ENCODE results near the gene PDE7B.
"Not testable (repeated sequence)": the region's sequence is repeated elsewhere in the genome, so short reads cannot be mapped to it uniquely, and the experiment has no call there.

Gene PDE7B

GRCh38 chr6:135850882-135851281, 619 bp upstream of the PDE7B start:
- DNase-seq (ENCODE audit: low read depth): no peak

- DNase-seq (ENCODE audit: low read depth): no peak
Observed at GRCh38 chr6:135852746-135853145, 1.2 kb downstream of the PDE7B start.

GRCh38 chr6:135853227-135853626, 1.7 kb downstream of the PDE7B start:
- no peak for DNase-seq (ENCODE audit: low read depth)

DNA sequence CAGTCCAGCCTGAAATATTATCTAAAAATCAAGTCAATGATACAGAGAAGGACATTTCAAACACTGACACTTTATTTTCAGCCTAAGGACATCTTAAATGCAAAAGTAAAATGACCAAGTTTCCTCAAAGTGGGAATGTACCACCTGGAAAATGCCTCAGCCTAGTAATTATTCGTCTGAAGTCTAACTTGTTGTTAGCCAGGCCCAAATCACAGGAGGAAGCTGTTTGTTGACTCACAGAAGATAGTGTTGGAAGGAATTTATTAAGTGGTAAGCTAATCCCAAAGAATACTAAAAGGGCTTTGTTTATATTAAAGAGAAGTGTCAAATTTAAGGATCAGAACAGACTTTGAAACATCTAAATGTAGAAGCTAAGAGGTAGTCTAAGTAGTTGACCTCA, 2.5 kb downstream of the PDE7B start:
- DNase-seq (ENCODE audit: low read depth): no peak

DNA sequence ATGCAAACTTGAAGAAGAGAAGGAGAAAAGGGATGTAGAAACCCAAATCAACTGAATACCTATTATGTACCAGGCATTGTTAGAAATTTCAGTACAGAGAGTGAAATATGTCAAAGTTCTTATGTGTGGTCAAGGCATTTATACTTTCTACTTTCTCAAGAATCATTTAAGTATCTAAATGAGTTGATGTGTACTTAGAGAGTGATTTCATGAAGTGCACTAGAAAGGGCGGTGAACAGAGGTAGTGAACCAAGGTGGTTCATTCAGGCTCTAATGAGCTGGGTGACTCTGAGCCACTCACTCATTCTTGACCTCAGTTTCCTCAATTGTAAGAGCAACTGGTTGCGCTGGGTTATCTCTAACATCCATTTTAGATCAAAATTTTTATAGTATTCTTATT, 3.3 kb downstream of the PDE7B start:
- no peak for DNase-seq (ENCODE audit: low read depth)

GRCh38 chr6:135858931-135859330, 7.4 kb downstream of the PDE7B start:
- DNase-seq (ENCODE audit: low read depth): no peak

DNA sequence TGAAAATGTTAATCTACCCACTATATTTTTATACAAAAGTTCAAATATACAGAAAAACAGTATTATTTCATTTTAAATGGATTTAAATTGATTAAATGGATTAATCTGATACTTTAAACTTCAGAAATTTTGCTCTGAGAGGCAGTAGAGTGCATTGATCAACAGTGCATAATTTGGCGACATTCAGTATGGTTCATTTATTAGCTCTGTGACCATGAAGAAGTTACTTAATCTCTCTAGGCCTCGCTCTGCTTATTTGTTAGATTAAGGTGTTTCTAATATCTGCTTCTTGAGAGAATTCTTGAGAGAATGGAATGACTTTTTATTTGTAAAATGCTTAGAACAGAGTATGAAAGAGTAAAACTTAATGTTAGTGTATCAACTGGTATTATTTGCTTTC, 8.9 kb downstream of the PDE7B start:
- DNase-seq (ENCODE audit: low read depth): no peak

- DNase-seq (ENCODE audit: low read depth): no peak
Observed at GRCh38 chr6:135861189-135861588, 9.7 kb downstream of the PDE7B start.

DNA sequence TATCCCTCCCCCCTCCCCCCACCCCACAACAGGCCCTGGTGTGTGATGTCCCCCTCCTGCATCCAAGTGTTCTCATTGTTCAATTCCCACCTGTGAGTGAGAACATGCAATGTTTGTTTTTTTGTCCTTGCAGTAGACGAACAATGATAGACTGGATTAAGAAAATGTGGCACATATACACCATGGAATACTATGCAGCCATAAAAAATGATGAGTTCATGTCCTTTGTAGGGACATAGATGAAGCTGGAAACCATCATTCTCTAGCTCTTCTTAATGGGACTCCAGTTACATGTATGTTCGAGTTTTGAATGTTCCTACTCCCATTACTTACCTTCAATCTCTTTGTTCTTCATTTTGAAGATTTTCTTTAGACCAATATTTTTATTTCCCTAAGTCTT, 13.4 kb downstream of the PDE7B start:
- not testable (repeated sequence) for DNase-seq (ENCODE audit: low read depth)

DNA sequence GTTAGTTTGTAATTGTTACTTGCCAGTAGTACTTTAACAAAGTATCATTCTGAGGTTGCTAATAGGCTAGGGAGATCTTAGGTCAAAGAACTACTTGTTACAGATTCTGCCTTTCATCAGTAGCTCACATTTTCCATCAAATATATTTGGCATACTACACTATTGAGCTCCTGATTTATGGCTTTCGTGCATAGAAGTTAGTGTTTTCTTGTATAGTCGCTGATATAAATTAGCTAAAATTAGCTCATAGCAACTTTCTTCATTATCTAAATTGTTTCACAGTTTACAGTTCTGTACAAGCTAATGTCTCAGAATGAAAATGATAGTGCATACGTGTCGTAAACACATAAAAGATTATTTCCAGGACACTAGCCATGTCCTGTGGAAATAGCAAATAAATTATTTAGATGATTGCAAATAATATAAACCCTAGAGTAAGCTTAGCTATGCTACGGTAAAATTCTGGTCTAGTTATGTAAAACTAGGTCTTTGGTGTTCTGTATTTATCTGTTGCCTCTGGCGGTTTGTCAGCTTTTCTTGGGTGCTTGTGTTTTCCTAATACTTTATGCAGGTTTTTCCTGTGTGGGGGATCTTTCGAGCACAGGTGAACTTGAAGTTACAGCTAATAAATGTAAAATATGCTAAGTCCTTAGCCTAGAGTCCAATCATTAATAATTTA, 15.1 kb downstream of the PDE7B start:
- no peak for DNase-seq (ENCODE audit: low read depth)

DNA sequence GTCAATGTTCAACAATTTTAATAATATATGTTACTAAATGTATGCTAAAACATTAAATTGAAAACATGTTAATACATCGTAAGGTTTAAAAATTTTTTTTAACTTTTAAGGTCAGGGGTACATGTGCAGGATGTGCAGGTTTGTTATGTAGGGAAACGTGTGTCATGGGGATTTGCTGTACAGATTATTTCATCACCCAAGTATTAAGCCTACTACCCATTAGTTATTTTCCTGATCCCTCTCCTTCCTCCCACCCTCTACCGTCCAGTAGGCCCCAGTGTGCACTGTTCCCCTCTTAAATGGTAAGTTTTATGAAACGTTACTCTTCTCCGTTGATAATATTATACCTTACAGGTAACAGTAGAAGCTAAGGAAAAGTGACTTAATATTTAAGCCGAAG, 15.8 kb downstream of the PDE7B start:
- no peak for DNase-seq (ENCODE audit: low read depth)

GRCh38 chr6:135869857-135870256, 18.4 kb downstream of the PDE7B start:
- DNase-seq (ENCODE audit: low read depth): no peak

GRCh38 chr6:135870722-135871121, 19.2 kb downstream of the PDE7B start:
- peak; percentile 12 for DNase-seq (ENCODE audit: low read depth)

DNA sequence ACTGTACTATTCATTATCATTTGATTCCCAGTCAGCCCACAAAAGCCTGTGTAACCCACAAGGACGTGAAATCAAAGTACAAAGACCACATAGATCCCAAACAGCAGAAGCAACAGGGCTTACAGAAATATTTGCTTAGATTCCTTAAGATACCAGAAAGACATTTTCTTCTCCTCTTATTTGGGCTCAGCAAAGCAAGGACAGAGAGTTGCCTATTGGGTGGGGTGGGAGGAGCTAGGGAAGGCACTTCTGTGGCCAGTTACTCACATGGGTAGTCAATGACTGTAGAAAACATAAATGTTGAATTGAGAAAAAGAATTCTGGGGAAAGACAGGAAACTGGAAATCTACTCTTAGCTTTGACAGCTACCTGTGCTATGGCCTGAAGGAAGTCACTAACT, 19.8 kb downstream of the PDE7B start:
- no peak for DNase-seq (ENCODE audit: low read depth)

DNA sequence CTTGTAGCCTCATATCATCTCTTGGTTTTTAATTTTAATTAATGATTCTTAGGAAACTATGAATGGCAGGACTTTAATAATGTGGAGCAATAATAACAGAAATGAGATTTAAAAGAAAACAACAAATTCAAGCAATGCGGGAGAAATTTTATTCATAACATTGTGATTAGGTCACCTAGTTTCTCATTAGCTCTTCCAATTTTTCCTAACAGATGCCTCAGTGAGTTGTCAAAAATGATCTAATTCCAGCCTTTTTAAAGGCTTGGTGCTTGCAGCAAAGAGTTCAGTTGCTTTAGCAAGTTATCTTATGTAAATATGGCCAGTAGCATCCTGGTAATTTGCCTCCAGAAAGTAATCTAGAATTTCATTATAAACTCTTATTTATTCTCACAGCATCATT, 20.4 kb downstream of the PDE7B start:
- DNase-seq (ENCODE audit: low read depth): peak; percentile 36

GRCh38 chr6:135875446-135875845, 23.9 kb downstream of the PDE7B start:
- DNase-seq (ENCODE audit: low read depth): no peak

- DNase-seq (ENCODE audit: low read depth): no peak
Observed at GRCh38 chr6:135876058-135876457, 24.6 kb downstream of the PDE7B start.

- DNase-seq (ENCODE audit: low read depth): no peak
Observed at GRCh38 chr6:135877666-135878065, 26.2 kb downstream of the PDE7B start.

GRCh38 chr6:135880066-135880972, 28.8 kb downstream of the PDE7B start:
- DNase-seq (ENCODE audit: low read depth): peak; percentile 42

DNA sequence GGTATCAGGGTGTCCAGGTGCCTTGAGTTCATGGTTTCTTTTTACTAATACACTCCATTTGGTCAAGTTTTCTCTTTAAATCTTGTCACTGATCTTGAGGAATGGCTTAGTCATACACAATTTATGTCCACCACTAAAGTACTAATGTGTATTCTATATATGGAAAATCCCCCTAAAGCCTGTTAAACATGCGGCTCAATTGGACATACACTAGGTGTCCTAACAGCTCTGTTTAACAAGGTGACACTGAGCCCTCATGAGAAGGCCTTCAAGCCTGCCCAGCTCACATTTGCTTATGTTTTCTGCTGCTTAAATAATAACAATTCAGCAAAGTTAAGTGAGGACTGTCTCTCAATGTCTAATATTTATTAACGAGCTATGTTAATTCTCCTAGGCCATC, 31.5 kb downstream of the PDE7B start:
- DNase-seq (ENCODE audit: low read depth): no peak

DNA sequence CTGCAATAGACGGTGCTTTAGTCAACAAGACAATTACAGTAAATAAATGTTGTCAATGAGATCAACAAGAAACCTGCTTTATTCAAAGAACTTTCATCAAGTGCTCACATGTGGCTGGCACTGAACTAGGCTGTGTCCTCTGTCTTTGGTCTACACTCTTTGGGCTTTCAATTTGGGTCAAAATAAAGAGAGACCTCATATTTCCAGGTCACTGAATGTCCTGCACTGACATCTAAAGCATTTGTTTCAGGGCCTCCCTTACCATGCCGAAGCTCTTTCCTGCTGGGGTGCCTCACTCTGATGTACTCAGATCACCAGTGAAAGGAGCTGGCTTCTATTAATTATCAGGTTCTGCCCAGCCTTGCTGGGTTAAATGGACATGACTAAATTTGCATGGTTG, 32.0 kb downstream of the PDE7B start:
- DNase-seq (ENCODE audit: low read depth): no peak

DNA sequence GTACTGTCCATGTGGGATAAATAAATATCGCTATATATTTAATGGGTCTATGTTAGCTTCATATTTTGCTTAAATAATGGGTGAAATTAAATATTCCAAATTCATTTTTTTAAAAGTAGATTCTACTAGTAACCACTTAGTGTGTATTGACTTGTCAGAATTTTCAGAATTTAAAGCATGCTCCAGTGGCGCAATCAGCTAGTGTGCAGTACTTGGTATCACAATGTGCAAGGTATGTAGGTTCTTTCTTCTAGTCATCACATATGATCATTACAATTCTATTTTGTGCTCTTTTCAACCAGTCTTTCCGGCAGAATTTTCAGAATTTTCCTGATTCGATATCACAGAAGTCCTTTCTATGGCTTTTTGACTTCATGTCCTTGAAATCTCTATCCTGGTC, 32.6 kb downstream of the PDE7B start:
- DNase-seq (ENCODE audit: low read depth): no peak

DNA sequence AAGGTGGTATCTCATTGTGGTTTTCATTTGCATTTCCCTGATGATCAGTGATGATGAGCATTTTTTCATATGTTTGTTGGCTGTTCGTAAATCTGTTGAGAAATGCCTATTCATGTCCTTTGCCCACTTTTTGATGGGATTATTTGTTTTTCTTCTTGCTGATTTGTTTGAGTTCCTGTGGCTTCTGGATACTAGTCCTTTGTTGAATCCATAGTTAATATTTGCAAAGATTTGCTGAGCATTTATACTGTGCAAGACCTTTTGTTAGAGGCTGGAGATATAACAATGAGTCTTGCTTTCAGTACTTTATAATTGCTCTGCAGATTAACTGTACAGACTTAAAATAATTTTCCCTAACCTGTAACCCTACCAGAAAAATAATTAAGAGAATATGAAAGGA, 35.6 kb downstream of the PDE7B start:
- no peak for DNase-seq (ENCODE audit: low read depth)

- DNase-seq (ENCODE audit: low read depth): no peak
Observed at GRCh38 chr6:135888818-135889217, 37.3 kb downstream of the PDE7B start.

Data from GM04504 (cell line).